Measurements from ENCODE around the gene CCNY.
"Not testable (repeated sequence)": the region's sequence is repeated elsewhere in the genome, so short reads cannot be mapped to it uniquely, and the experiment has no call there.

DNA sequence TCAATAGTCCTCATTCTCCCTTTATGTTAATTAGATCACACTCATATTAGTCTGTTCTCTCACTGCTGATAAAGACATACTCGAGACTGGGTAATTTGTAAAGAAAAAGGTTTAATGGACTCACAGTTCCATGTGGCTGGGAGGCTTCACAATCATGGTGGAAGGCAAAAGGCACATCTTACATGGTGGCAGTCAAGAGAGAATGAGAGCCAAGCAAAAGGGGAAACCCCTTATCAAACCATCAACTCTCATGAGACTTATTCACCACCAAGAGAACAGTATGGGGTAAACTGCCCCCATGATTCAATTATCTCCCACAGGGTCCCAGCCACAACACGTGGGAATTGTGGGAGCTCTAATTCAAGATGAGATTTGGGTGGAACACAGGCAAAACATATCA is 22.2 kb upstream of the CCNY start:
- TF ChIP-seq NR3C1 (CRISPR knock-in tag; conservative IDR thresholded peaks at IDR 0.05; ENCODE audit: low read depth); TCF7 (CRISPR knock-in tag; IDR thresholded peaks at IDR 0.05; ENCODE audit: low read depth); AFF4 (CRISPR knock-in tag; IDR thresholded peaks at IDR 0.05; ENCODE audit: borderline replicate concordance); ZSCAN18 (CRISPR knock-in tag; IDR thresholded peaks at IDR 0.05); TEAD4 (CRISPR knock-in tag; IDR thresholded peaks at IDR 0.05); RELA (CRISPR knock-in tag; IDR thresholded peaks at IDR 0.05; ENCODE audit: borderline replicate concordance); NFE2L1 (CRISPR knock-in tag; IDR thresholded peaks at IDR 0.05); ARID4B (CRISPR knock-in tag; IDR thresholded peaks at IDR 0.05; ENCODE audit: borderline replicate concordance); FOXK1 (CRISPR knock-in tag; IDR thresholded peaks at IDR 0.05): not testable (repeated sequence)
- TF ChIP-seq, protein P1, sequence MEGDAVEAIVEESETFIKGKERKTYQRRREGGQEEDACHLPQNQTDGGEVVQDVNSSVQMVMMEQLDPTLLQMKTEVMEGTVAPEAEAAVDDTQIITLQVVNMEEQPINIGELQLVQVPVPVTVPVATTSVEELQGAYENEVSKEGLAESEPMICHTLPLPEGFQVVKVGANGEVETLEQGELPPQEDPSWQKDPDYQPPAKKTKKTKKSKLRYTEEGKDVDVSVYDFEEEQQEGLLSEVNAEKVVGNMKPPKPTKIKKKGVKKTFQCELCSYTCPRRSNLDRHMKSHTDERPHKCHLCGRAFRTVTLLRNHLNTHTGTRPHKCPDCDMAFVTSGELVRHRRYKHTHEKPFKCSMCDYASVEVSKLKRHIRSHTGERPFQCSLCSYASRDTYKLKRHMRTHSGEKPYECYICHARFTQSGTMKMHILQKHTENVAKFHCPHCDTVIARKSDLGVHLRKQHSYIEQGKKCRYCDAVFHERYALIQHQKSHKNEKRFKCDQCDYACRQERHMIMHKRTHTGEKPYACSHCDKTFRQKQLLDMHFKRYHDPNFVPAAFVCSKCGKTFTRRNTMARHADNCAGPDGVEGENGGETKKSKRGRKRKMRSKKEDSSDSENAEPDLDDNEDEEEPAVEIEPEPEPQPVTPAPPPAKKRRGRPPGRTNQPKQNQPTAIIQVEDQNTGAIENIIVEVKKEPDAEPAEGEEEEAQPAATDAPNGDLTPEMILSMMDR (IDR thresholded peaks at IDR 0.05) = not testable (repeated sequence)
- TF ChIP-seq, protein P2, sequence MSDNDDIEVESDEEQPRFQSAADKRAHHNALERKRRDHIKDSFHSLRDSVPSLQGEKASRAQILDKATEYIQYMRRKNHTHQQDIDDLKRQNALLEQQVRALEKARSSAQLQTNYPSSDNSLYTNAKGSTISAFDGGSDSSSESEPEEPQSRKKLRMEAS (CRISPR knock-in tag; IDR thresholded peaks at IDR 0.05) = not testable (repeated sequence)
- TF ChIP-seq, protein P3, sequence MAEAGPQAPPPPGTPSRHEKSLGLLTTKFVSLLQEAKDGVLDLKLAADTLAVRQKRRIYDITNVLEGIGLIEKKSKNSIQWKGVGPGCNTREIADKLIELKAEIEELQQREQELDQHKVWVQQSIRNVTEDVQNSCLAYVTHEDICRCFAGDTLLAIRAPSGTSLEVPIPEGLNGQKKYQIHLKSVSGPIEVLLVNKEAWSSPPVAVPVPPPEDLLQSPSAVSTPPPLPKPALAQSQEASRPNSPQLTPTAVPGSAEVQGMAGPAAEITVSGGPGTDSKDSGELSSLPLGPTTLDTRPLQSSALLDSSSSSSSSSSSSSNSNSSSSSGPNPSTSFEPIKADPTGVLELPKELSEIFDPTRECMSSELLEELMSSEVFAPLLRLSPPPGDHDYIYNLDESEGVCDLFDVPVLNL (CRISPR knock-in tag; IDR thresholded peaks at IDR 0.05; ENCODE audit: borderline replicate concordance, low read depth) = not testable (repeated sequence)
- TF ChIP-seq, protein P4, sequence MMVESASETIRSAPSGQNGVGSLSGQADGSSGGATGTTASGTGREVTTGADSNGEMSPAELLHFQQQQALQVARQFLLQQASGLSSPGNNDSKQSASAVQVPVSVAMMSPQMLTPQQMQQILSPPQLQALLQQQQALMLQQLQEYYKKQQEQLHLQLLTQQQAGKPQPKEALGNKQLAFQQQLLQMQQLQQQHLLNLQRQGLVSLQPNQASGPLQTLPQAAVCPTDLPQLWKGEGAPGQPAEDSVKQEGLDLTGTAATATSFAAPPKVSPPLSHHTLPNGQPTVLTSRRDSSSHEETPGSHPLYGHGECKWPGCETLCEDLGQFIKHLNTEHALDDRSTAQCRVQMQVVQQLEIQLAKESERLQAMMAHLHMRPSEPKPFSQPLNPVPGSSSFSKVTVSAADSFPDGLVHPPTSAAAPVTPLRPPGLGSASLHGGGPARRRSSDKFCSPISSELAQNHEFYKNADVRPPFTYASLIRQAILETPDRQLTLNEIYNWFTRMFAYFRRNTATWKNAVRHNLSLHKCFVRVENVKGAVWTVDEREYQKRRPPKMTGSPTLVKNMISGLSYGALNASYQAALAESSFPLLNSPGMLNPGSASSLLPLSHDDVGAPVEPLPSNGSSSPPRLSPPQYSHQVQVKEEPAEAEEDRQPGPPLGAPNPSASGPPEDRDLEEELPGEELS (CRISPR knock-in tag; IDR thresholded peaks at IDR 0.05) = not testable (repeated sequence)
- TF ChIP-seq, protein P5, sequence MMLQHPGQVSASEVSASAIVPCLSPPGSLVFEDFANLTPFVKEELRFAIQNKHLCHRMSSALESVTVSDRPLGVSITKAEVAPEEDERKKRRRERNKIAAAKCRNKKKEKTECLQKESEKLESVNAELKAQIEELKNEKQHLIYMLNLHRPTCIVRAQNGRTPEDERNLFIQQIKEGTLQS (CRISPR knock-in tag; conservative IDR thresholded peaks at IDR 0.05) = not testable (repeated sequence)

Measured in WTC11 (cell line).